ENCODE measurements around the gene IRAK2. TPM values are rescaled to one million over a fixed set of nuclear protein-coding genes. Genes with fewer than 3 reads are reported as not detected.
A peak's percentile ranks its signal among the peaks of the same experiment; 100 is the strongest.

Gene IRAK2
- total RNA-seq, 2 donors from 2014 or later: 0.26 to 0.40 TPM

- peaks cover 6% of the 10 kb centered on the region for H3K4me1 Mint-ChIP-seq
- no peak for DNase-seq
- Histone ChIP-seq H3K4me1 (ENCODE audit: control insufficient read depth, insufficient read depth, low read length) (no peaks in the 10 kb centered on the region), H3K9me3 (ENCODE audit: control insufficient read depth, low read length) (no peaks in the 10 kb centered on the region), H3K4me3 (ENCODE audit: low read length) (peak overlapping the region; percentile 93), H3K36me3 (ENCODE audit: control insufficient read depth, insufficient read depth, low read length) (peaks cover 16% of the 10 kb centered on the region), H3K27me3 (ENCODE audit: control insufficient read depth, insufficient read depth, low read length, poor library complexity, severe bottlenecking) (no peaks in the 10 kb centered on the region), H3K9ac (ENCODE audit: extremely low read depth, low read length, poor library complexity, severe bottlenecking) (peak overlapping the region; percentile 69), H3K27ac (ENCODE audit: low read depth, low read length) (no peak overlapping the region)
- H3K9me3 Mint-ChIP-seq: no peaks in the 10 kb centered on the region
- H3K27ac Mint-ChIP-seq: peak overlapping the region; percentile 98
- H3K36me3 Mint-ChIP-seq (ENCODE audit: low read depth): peaks cover 19% of the 10 kb centered on the region
- TF ChIP-seq CTCF (conservative IDR thresholded peaks at IDR 0.05): no peak
- WGBS, 2 experiments (ENCODE audit: insufficient coverage in 1 of 2, insufficient read length in 1 of 2): 1 to 2% methylated on average over 9 to 10 of the region's 10 CpGs
- peak overlapping the region; percentile 91 for H3K4me3 Mint-ChIP-seq
- H3K27me3 Mint-ChIP-seq (ENCODE audit: insufficient read depth): no peaks in the 10 kb centered on the region
These were observed 48.6 kb upstream of the IRAK2 start for GRCh38 chr3:10116138-10116460.

- no peak for DNase-seq
- H3K36me3 Mint-ChIP-seq (ENCODE audit: low read depth): peaks cover 22% of the 10 kb centered on the region
- Histone ChIP-seq H3K9ac (ENCODE audit: extremely low read depth, low read length, poor library complexity, severe bottlenecking) (no peak overlapping the region), H3K4me1 (ENCODE audit: control insufficient read depth, insufficient read depth, low read length) (no peaks in the 10 kb centered on the region), H3K36me3 (ENCODE audit: control insufficient read depth, insufficient read depth, low read length) (peaks cover 20% of the 10 kb centered on the region), H3K9me3 (ENCODE audit: control insufficient read depth, low read length) (no peaks in the 10 kb centered on the region), H3K27ac (ENCODE audit: low read depth, low read length) (no peak overlapping the region), H3K27me3 (ENCODE audit: control insufficient read depth, insufficient read depth, low read length, poor library complexity, severe bottlenecking) (no peaks in the 10 kb centered on the region), H3K4me3 (ENCODE audit: low read length) (peak overlapping the region; percentile 93)
- 94 to 97% methylated on average over 4 of the region's 4 CpGs for WGBS, 2 experiments (ENCODE audit: insufficient coverage in 1 of 2, insufficient read length in 1 of 2)
- TF ChIP-seq CTCF (conservative IDR thresholded peaks at IDR 0.05): no peak
- H3K27ac Mint-ChIP-seq: no peak overlapping the region
- H3K9me3 Mint-ChIP-seq: no peaks in the 10 kb centered on the region
- no peaks in the 10 kb centered on the region for H3K27me3 Mint-ChIP-seq (ENCODE audit: insufficient read depth)
- peak overlapping the region; percentile 91 for H3K4me3 Mint-ChIP-seq
- peaks cover 6% of the 10 kb centered on the region for H3K4me1 Mint-ChIP-seq
These were observed 47.8 kb upstream of the IRAK2 start for GRCh38 chr3:10116928-10117327.

- H3K27me3 ChIP-seq (ENCODE audit: control insufficient read depth, insufficient read depth, low read length, poor library complexity, severe bottlenecking): no peaks in the 10 kb centered on the region
These were observed 45.3 kb upstream of the IRAK2 start for GRCh38 chr3:10119376-10119775.

More at GRCh38 chr3:10119376-10119775, 45.3 kb upstream of the IRAK2 start:
- peaks cover 6% of the 10 kb centered on the region for H3K4me1 Mint-ChIP-seq
- no peak for TF ChIP-seq CTCF (conservative IDR thresholded peaks at IDR 0.05)
- Histone ChIP-seq H3K9me3 (ENCODE audit: control insufficient read depth, low read length) (no peaks in the 10 kb centered on the region), H3K27ac (ENCODE audit: low read depth, low read length) (no peak overlapping the region), H3K9ac (ENCODE audit: extremely low read depth, low read length, poor library complexity, severe bottlenecking) (no peak overlapping the region), H3K36me3 (ENCODE audit: control insufficient read depth, insufficient read depth, low read length) (peaks cover 34% of the 10 kb centered on the region), H3K4me1 (ENCODE audit: control insufficient read depth, insufficient read depth, low read length) (no peaks in the 10 kb centered on the region), H3K4me3 (ENCODE audit: low read length) (no peak overlapping the region)
- no peaks in the 10 kb centered on the region for H3K9me3 Mint-ChIP-seq
- no peaks in the 10 kb centered on the region for H3K27me3 Mint-ChIP-seq (ENCODE audit: insufficient read depth)
- no peak overlapping the region for H3K4me3 Mint-ChIP-seq
- WGBS, 2 experiments (ENCODE audit: insufficient coverage in 1 of 2, insufficient read length in 1 of 2): 97 to 100% methylated on average over 3 to 4 of the region's 4 CpGs
- H3K36me3 Mint-ChIP-seq (ENCODE audit: low read depth): peaks cover 36% of the 10 kb centered on the region
- no peak overlapping the region for H3K27ac Mint-ChIP-seq
- DNase-seq: no peak

Measured in endodermal cell (in vitro differentiated cells).